Subcutaneous adipose tissue (tissue), 4 donors: ENCODE data around the gene TMOD2. TPM values are rescaled to one million over a fixed set of nuclear protein-coding genes. Genes with fewer than 3 reads are reported as not detected.

Experiments
- total RNA-seq, 4 donors: library from RNA; depleted of rRNA; stranded (reverse); fragments of >200 nt; gene quantifications; one replicate each; pipeline ENCODE4 v1.1.0, GENCODE V29; 2016
- TF ChIP-seq, protein P1 (sequence below): fragments of 450-650 bp; IDR thresholded peaks from one replicate; pipeline ENCODE4 v1.5.1; 2016; ENCODE audit warnings: low read depth, mild to moderate bottlenecking, control low read depth, antibody characterized with exemption, moderate library complexity

Gene TMOD2
- total RNA-seq, 4 donors from 2014 or later, result 7.9 to 12.4 (median 11.2) TPM

DNA sequence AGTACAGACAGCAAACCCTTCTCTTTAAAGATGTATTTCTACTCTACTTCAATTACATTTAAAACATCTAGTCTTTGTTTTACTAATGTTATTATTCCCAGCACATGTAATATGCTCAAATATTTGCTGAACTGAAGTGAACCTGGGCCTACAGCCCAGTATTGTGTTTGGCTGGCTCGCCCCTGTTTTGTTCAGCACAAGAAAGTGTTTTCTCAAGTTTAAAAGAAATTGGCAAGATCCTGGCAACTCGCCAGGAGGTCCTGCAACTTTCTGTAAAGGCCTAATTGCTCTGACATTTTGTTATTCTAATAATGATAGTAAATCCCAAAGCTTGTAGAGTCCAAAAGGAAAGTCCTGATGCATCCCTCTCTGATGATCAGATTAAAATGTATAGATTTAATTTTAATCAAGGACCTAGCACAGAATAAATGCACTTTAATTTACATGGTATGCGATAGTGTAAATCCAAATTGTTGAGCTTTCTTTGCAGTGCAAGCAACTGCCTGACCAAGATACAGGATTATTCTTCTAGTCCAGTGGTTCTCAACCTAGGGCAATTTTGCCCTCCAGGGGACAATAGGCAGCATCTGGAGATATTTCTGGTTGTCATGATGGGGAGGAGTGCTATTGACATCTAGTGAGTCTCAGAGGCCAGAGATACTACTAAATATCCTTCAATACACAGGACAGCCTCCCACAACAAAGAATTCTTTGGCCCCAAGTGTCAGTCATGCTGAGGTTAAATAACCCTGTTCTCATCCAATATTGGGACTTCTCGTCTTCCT is 42.3 kb downstream of the TMOD2 start:
- TF ChIP-seq, protein P1, sequence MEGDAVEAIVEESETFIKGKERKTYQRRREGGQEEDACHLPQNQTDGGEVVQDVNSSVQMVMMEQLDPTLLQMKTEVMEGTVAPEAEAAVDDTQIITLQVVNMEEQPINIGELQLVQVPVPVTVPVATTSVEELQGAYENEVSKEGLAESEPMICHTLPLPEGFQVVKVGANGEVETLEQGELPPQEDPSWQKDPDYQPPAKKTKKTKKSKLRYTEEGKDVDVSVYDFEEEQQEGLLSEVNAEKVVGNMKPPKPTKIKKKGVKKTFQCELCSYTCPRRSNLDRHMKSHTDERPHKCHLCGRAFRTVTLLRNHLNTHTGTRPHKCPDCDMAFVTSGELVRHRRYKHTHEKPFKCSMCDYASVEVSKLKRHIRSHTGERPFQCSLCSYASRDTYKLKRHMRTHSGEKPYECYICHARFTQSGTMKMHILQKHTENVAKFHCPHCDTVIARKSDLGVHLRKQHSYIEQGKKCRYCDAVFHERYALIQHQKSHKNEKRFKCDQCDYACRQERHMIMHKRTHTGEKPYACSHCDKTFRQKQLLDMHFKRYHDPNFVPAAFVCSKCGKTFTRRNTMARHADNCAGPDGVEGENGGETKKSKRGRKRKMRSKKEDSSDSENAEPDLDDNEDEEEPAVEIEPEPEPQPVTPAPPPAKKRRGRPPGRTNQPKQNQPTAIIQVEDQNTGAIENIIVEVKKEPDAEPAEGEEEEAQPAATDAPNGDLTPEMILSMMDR, result no peak

DNA sequence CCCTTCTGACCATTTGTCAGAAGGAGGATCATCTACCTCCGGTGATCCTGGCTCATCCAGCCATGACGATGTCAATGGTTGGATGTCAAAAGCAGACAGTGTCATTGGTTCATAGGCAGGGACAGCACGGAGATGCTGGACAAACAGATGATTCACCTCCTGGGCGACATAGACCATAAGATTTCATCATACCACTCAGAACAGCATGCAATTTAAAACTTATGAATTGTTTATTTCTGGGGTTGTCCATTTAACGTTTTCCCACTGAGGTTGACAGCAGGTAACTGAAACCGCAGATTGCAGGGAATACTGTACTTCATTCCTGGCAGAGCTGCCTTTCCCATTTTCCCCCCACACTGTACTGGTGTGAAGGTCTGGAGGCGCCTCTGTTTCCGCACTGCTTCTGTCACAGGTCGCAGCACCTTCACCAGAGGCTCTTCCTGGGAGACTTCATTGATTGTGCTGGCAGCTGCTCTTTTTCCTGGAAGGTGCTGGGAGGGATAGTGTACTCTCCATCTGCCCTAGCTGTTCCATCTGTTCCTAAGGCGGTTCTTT is 45.5 kb downstream of the TMOD2 start:
- TF ChIP-seq, protein P1, result no peak

DNA sequence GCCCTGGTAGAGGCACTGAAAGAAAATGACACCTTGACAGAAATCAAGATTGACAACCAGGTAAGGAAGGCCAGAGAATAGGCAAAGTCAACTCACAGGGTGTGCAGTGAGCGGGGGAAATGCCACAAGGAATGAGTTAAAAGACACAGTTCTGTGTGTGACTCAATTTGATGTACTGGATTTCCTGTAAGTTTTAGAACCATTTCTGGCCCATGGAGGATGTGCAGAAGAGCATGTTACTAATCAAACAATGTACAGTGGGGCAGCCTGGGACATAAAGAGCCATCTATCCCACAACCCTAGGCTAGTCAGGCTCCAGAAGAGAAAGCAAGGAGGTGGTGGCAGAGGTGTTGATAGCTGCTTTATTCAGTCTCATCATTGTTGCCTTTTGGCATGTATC is 46.9 kb downstream of the TMOD2 start:
- TF ChIP-seq, protein P1, result no peak

DNA sequence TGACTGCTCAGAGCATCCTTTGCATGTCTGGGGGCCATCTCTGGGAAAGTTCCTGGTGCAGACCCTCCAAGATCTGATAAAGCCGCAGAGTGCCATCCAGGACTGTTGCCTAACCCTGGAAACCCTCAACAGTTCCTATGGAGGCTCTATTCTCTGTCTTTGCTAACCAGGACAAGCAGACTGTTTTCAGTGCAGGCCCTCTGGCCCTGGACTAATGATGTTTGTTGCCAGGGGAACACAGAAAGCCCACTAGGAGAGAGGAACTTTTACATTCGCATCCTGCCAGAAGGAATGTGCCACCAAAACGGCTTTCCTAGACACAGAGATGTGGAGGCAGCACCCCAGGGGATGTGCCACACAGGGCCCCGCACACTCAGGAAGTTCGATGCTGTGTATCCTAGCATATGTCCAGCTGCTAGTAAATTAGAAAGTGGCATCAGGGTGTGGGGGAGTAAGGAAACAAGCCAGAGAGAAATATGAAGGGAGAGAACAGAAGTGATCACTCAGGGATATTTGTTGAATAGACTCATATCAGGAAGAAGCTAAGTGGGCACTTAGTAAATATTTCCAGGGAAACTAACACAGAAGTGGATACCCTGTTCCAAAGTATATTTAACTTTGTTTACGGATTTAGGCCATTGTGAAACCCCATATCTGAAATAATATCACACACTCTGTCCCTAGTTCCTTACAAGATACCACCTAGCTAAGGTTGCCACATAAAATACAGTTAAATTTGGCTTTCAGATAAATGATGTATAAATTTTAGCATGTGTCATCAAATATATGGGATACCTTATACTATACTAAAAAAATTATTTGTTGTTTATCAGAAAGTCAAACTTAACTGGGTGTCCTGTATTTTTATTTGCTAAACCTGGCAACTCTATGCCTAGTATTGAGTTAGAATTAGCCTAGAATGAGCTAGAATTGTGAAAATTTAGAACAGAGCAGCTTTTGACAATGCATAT is 48.2 kb downstream of the TMOD2 start:
- TF ChIP-seq, protein P1, result no peak

DNA sequence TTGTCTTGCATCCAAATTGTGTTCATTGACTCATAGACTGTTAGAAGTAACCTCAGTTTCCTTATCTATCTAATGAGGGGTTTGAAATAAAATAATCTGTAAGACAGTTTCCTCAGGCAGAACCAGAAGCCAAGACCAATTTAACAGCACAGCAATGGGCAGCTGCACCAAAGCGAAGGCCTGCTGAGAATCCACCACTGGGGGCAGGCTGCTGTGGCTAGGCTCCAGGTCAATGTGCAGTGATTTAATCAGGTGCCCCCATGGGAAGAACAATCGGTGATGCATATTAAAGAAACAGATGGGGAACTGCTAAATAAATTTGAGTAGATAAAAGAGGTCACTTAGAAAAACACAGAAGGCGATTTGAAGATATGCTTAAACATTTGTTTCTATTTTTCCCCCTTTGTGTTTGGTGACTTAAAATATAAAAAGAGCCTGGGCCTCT is 50.0 kb downstream of the TMOD2 start:
- TF ChIP-seq, protein P1, result no peak

DNA sequence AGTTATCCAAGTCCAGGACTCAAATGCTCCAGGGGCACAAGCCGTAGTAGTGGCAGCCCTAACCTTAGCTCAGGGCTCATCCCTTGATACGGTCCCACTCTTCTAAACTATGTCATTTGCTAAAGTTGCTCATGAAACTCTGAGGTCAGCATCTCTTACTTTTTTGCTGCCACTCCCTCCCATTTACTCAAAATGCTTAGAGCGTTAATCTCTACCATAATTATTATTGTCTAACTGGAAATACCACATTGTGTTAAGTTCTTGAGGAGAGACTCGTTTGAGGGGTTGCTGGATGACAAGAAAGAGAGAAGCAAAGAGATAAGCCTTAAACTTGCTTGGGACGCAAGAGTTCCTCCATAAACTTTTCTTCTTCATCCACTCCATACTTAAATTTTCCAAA is 51.2 kb downstream of the TMOD2 start:
- TF ChIP-seq, protein P1, result no peak

DNA sequence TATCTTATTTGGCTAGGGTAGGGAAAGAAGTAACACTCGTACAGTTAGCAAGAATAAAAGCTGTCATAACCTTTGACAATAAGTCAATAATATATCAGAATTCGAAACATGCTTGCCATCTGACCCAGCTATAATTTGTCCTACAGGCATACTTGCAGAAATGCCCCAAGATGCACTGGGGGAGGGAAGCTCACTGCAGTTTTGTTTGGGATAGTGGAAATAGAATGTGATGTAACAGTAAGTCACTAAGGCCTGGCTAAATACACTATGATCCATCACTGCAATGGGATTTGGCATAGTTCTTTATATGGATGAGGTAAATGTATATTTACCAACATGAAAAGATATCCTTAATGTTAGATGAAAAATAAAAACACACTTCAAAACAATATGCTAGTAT is 52.6 kb downstream of the TMOD2 start:
- TF ChIP-seq, protein P1, result no peak
